Astrocyte (in vitro differentiated cells and primary cell): Measurements from ENCODE around the gene POU2F1. TPM values are rescaled to one million over a fixed set of nuclear protein-coding genes. Genes with fewer than 3 reads are reported as not detected.
"Not testable (repeated sequence)": the region's sequence is repeated elsewhere in the genome, so short reads cannot be mapped to it uniquely, and the experiment has no call there.

ENCODE experiments used
- DNase-seq: peaks from one replicate; pipeline ENCODE4 v3.0.0-alpha.2; 2010; ENCODE audit warnings: low read depth
- FAIRE-seq: peaks from 2 replicates; lab custom pipeline; 2011; peaks lifted over from hg19 to GRCh38; lab: Jason Lieb, UNC
- H2AFZ ChIP-seq: 2 replicates; pipeline ENCODE4 v1.6.0; 2012; ENCODE audit warnings: low read depth, low read length, inconsistent platforms
- H3K27ac ChIP-seq: 2 replicates; pipeline ENCODE4 v1.5.1; 2011; ENCODE audit warnings: low read depth, low read length, inconsistent platforms
- H3K27me3 ChIP-seq: 2 replicates; pipeline ENCODE4 v1.6.0; 2011; ENCODE audit warnings: low read length, inconsistent platforms; ENCODE audit not compliant: insufficient read depth
- H3K36me3 ChIP-seq: 2 replicates; pipeline ENCODE4 v1.5.1; 2011; ENCODE audit warnings: low read length, inconsistent platforms; ENCODE audit not compliant: insufficient read depth
- H3K4me1 ChIP-seq: 2 replicates; pipeline ENCODE4 v1.5.1; 2011; ENCODE audit warnings: low read length, inconsistent platforms; ENCODE audit not compliant: insufficient read depth
- H3K4me2 ChIP-seq: 2 replicates; pipeline ENCODE4 v1.6.0; 2012; ENCODE audit warnings: low read length, inconsistent platforms
- H3K4me3 ChIP-seq: 2 replicates; pipeline ENCODE4 v1.5.1; 2011; ENCODE audit warnings: low read depth, mild to moderate bottlenecking, low read length, inconsistent platforms; ENCODE audit not compliant: insufficient read depth
- H3K79me2 ChIP-seq: 2 replicates; pipeline ENCODE4 v1.6.0; 2012; ENCODE audit warnings: mild to moderate bottlenecking, low read length, inconsistent platforms; ENCODE audit not compliant: insufficient read depth
- H3K9ac ChIP-seq: 2 replicates; pipeline ENCODE4 v1.6.0; 2012; ENCODE audit warnings: mild to moderate bottlenecking, low read length, inconsistent platforms
- H3K9me3 ChIP-seq: 2 replicates; pipeline ENCODE4 v1.5.1; 2012; ENCODE audit warnings: low read depth, mild to moderate bottlenecking, low read length, inconsistent platforms; ENCODE audit not compliant: insufficient read depth
- H4K20me1 ChIP-seq: 2 replicates; pipeline ENCODE4 v1.6.0; 2012; ENCODE audit warnings: low read length, inconsistent platforms; ENCODE audit not compliant: insufficient read depth
- H3K27ac Mint-ChIP-seq: one replicate; pipeline ENCODE4 v1.8.0; 2021; ENCODE audit warnings: mild to moderate bottlenecking, mixed read lengths; ENCODE audit not compliant: unreplicated experiment
- H3K27me3 Mint-ChIP-seq: one replicate; pipeline ENCODE4 v1.8.0; 2021; ENCODE audit warnings: low read depth, mixed read lengths; ENCODE audit not compliant: unreplicated experiment
- H3K36me3 Mint-ChIP-seq: one replicate; pipeline ENCODE4 v1.8.0; 2021; ENCODE audit warnings: low read depth, mixed read lengths; ENCODE audit not compliant: unreplicated experiment
- H3K4me1 Mint-ChIP-seq: one replicate; pipeline ENCODE4 v1.8.0; 2021; ENCODE audit warnings: low read depth, mixed read lengths; ENCODE audit not compliant: unreplicated experiment
- H3K4me3 Mint-ChIP-seq: one replicate; pipeline ENCODE4 v1.8.0; 2021; ENCODE audit warnings: mild to moderate bottlenecking, moderate library complexity, mixed read lengths; ENCODE audit not compliant: unreplicated experiment
- H3K9me3 Mint-ChIP-seq: one replicate; pipeline ENCODE4 v1.8.0; 2021; ENCODE audit warnings: mild to moderate bottlenecking, mixed read lengths; ENCODE audit not compliant: unreplicated experiment
- CTCF ChIP-seq: IDR thresholded peaks from 2 replicates; pipeline ENCODE4 v1.5.1; 2011; ENCODE audit warnings: low read depth, mild to moderate bottlenecking, inconsistent platforms, low read length, moderate library complexity; ENCODE audit not compliant: insufficient read depth
- EZH2 ChIP-seq: IDR thresholded peaks from 2 replicates; pipeline ENCODE4 v1.6.1; 2012; ENCODE audit warnings: mild to moderate bottlenecking, low read length, inconsistent platforms; ENCODE audit not compliant: insufficient read depth
- total RNA-seq: library from RNA; stranded (reverse); gene quantifications from 2 replicates; pipeline ENCODE4 v1.2.1, GENCODE V29; 2021

Gene POU2F1
- total RNA-seq, 1 donor from 2014 or later, result 21.7 TPM

GRCh38 chr1:167223144-167224103 lies 2.7 kb downstream of the POU2F1 start:
- no peak overlapping the region for H3K27ac ChIP-seq
- TF ChIP-seq EZH2 (no peak), CTCF (no peak)
- H3K9ac ChIP-seq, result no peak overlapping the region
- no peaks in the 10 kb centered on the region for H3K9me3 ChIP-seq
- DNase-seq (peak; percentile 73), FAIRE-seq (no peak)
- Mint-ChIP-seq H3K4me3 (peak overlapping the region; percentile 96), H3K27me3 (no peaks in the 10 kb centered on the region), H3K27ac (peak overlapping the region; percentile 99), H3K36me3 (no peaks in the 10 kb centered on the region), H3K4me1 (peaks cover 27% of the 10 kb centered on the region), H3K9me3 (no peaks in the 10 kb centered on the region)
- H3K4me3 ChIP-seq, result no peak overlapping the region
- no peak overlapping the region for H2AFZ ChIP-seq
- peaks cover 64% of the 10 kb centered on the region for H3K79me2 ChIP-seq
- H3K36me3 ChIP-seq, result no peaks in the 10 kb centered on the region
- peaks cover 36% of the 10 kb centered on the region for H4K20me1 ChIP-seq
- peaks cover 8% of the 10 kb centered on the region for H3K4me1 ChIP-seq
- H3K27me3 ChIP-seq, result no peaks in the 10 kb centered on the region
- no peak overlapping the region for H3K4me2 ChIP-seq

- not testable (repeated sequence) for H3K36me3 Mint-ChIP-seq, H3K27ac Mint-ChIP-seq, H3K27me3 ChIP-seq, H3K27ac ChIP-seq, H3K9me3 ChIP-seq, DNase-seq, H3K9ac ChIP-seq, H3K4me3 ChIP-seq, H3K27me3 Mint-ChIP-seq, H2AFZ ChIP-seq, H3K4me2 ChIP-seq, H3K4me1 ChIP-seq, H3K9me3 Mint-ChIP-seq, FAIRE-seq, H3K36me3 ChIP-seq, H3K4me3 Mint-ChIP-seq
- H4K20me1 ChIP-seq, result peaks cover 45% of the 10 kb centered on the region
- peaks cover 77% of the 10 kb centered on the region for H3K79me2 ChIP-seq
- peaks cover 27% of the 10 kb centered on the region for H3K4me1 Mint-ChIP-seq
Measured at GRCh38 chr1:167224734-167225235, 4.1 kb downstream of the POU2F1 start.

GRCh38 chr1:167225920-167226319 lies 5.2 kb downstream of the POU2F1 start:
- no peak for FAIRE-seq
- Mint-ChIP-seq H3K4me3 (no peak overlapping the region), H3K36me3 (no peaks in the 10 kb centered on the region), H3K4me1 (peaks cover 27% of the 10 kb centered on the region), H3K27me3 (no peaks in the 10 kb centered on the region), H3K27ac (peak overlapping the region; percentile 51), H3K9me3 (no peaks in the 10 kb centered on the region)
- Histone ChIP-seq H3K4me2 (no peak overlapping the region), H3K9ac (no peak overlapping the region), H3K79me2 (peaks cover 89% of the 10 kb centered on the region), H3K9me3 (no peaks in the 10 kb centered on the region), H3K27me3 (no peaks in the 10 kb centered on the region), H3K4me1 (peaks cover 8% of the 10 kb centered on the region), H3K36me3 (no peaks in the 10 kb centered on the region), H2AFZ (no peak overlapping the region), H3K27ac (no peak overlapping the region), H3K4me3 (no peak overlapping the region), H4K20me1 (peaks cover 55% of the 10 kb centered on the region)
- TF ChIP-seq CTCF, result no peak
- TF ChIP-seq EZH2, result no peak
- DNase-seq, result no peak
